Kidney epithelial cell (primary cell): Measurements from ENCODE around the gene SLC32A1. TPM values are rescaled to one million over a fixed set of nuclear protein-coding genes. Genes with fewer than 3 reads are reported as not detected.

Experiments
- DNase-seq: peaks from one replicate; pipeline ENCODE4 v3.0.0-alpha.2; 2010; ENCODE audit warnings: low read depth
- H3K27me3 ChIP-seq: 2 replicates; pipeline ENCODE4 v1.6.0; 2011; ENCODE audit warnings: low read length; ENCODE audit not compliant: control insufficient read depth, insufficient read depth
- H3K36me3 ChIP-seq: 2 replicates; pipeline ENCODE4 v1.5.1; 2011; ENCODE audit warnings: low read length; ENCODE audit not compliant: control insufficient read depth, insufficient read depth
- H3K4me3 ChIP-seq: 2 replicates; pipeline ENCODE4 v1.5.1; 2011; ENCODE audit warnings: low read depth, mild to moderate bottlenecking, control low read depth, low read length
- CTCF ChIP-seq: IDR thresholded peaks from 2 replicates; pipeline ENCODE4 v1.5.1; 2011; ENCODE audit warnings: mild to moderate bottlenecking, moderate library complexity, low read length, control low read depth, inconsistent platforms; ENCODE audit not compliant: insufficient read depth, poor library complexity, severe bottlenecking
- total RNA-seq: library from RNA; depleted of rRNA; stranded (reverse); fragments of >200 nt; gene quantifications from 2 replicates; pipeline ENCODE4 v1.2.3, GENCODE V29; 2015

The SLC32A1 gene
- total RNA-seq, 1 donor from 2014 or later = not detected

GRCh38 chr20:38700926-38701325, 23.4 kb upstream of the SLC32A1 start:
- no peak for TF ChIP-seq CTCF
- H3K27me3 ChIP-seq = peaks cover 14% of the 10 kb centered on the region
- H3K4me3 ChIP-seq = no peak overlapping the region
- H3K36me3 ChIP-seq = no peaks in the 10 kb centered on the region
- no peak for DNase-seq

- TF ChIP-seq CTCF = no peak
- H3K4me3 ChIP-seq = no peak overlapping the region
- no peak for DNase-seq
- peaks cover 21% of the 10 kb centered on the region for H3K27me3 ChIP-seq
- no peaks in the 10 kb centered on the region for H3K36me3 ChIP-seq
These were observed 20.8 kb upstream of the SLC32A1 start for GRCh38 chr20:38703526-38703925.

DNA sequence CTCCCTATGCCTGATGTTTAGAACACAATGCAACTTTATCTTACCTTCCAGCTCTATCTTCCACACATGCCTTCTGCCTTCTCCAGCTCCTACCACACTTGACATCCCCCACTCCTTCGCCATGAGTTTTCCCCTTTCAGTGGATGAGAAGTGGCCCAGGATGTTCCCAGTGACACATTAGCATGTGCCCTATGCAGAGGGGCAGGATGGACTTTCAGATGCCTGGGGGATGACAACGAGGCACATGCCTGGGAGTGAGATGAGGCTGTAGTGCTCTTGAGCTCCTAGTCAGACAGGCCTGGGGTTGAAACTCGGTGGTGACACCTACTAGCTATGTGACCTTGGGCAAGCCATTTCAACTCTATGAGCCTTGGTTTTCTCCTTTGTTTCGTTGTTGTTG, 20.1 kb upstream of the SLC32A1 start:
- no peak overlapping the region for H3K4me3 ChIP-seq
- no peak for TF ChIP-seq CTCF
- H3K36me3 ChIP-seq = no peaks in the 10 kb centered on the region
- peaks cover 22% of the 10 kb centered on the region for H3K27me3 ChIP-seq
- no peak for DNase-seq

DNA sequence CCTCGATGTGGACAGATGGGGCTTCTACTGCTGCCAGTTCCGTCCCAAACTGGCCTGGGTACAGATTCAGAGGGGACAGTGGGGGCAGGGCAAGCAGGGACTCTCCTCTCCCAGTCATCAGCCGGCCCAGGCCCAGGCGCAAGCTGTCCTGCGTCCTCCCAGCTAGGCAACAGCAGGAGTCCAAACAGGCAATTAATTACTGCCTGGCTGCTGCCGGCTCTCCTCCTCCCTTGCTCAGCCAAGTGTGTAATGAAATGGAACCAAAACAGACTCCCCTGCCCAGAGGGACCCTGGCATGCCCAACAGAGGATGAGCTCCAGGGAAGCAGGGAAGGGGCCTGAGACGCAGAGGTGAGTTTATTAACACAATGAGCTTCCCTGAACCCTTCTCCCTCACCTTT, 17.8 kb upstream of the SLC32A1 start:
- peaks cover 23% of the 10 kb centered on the region for H3K27me3 ChIP-seq
- H3K36me3 ChIP-seq = no peaks in the 10 kb centered on the region
- DNase-seq = no peak
- no peak overlapping the region for H3K4me3 ChIP-seq
- TF ChIP-seq CTCF = no peak

- H3K4me3 ChIP-seq = no peak overlapping the region
- H3K27me3 ChIP-seq = peaks cover 31% of the 10 kb centered on the region
- no peaks in the 10 kb centered on the region for H3K36me3 ChIP-seq
- DNase-seq = no peak
- TF ChIP-seq CTCF = no peak
These were observed 10.0 kb upstream of the SLC32A1 start for GRCh38 chr20:38714308-38714707.

DNA sequence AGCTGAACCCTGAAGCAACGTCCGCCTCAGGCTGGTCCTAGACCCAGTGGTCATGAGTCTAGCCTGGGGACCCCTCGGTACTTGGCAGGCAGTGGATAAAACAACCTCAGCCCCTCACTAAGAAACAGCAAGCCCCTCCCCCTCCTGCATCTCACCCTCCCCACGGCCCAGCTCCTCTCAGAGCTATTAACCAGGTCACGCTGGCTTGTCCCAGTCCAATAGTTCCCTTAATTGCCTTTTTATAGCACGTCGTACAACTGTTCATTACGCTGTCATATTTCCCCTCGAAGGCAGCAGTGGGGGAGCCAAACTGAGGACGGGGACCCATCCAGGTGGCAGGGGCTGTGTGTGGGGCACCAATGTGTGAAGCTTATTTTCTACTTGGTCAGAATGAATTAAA, 8.6 kb upstream of the SLC32A1 start:
- peaks cover 44% of the 10 kb centered on the region for H3K27me3 ChIP-seq
- H3K4me3 ChIP-seq = no peak overlapping the region
- DNase-seq = no peak
- TF ChIP-seq CTCF = no peak
- H3K36me3 ChIP-seq = no peaks in the 10 kb centered on the region
